OCI-LY3 (cell line): ENCODE measurements around the gene QSOX2.

ENCODE experiments used
- CTCF ChIP-seq: fragments of 200-600, 300-600 bp; sonication (generic); IDR thresholded peaks from 2 replicates; pipeline ENCODE4 v1.5.1; 2014; ENCODE audit warnings: antibody characterized with exemption, low read length, low read depth
- EZH2phosphoT487 ChIP-seq: fragments of 200-600 bp; shearing (Covaris generic); IDR thresholded peaks from 2 replicates; pipeline ENCODE4 v1.6.1; 2018; ENCODE audit warnings: antibody characterized with exemption, mixed run types, low read depth

- TF ChIP-seq CTCF (no peak), EZH2phosphoT487 (no peak)
Observed at GRCh38 chr9:136193891-136194279, 51.7 kb downstream of the QSOX2 start.
